HUES6 (cell line): ENCODE results near the gene ZNF33B.
A peak's percentile ranks its signal among the peaks of the same experiment; 100 is the strongest.
"Not testable (repeated sequence)": the region's sequence is repeated elsewhere in the genome, so short reads cannot be mapped to it uniquely, and the experiment has no call there.

Experiments
- H3K27ac ChIP-seq: 2 replicates; pipeline ENCODE4 v1.7.0; 2013; ENCODE audit warnings: low read depth, mild to moderate bottlenecking, low read length, inconsistent platforms
- H3K27me3 ChIP-seq: 2 replicates; pipeline ENCODE4 v1.6.1; 2013; ENCODE audit warnings: low read length; ENCODE audit not compliant: control insufficient read depth, insufficient read depth
- H3K36me3 ChIP-seq: 2 replicates; pipeline ENCODE4 v1.6.1; 2013; ENCODE audit warnings: low read length; ENCODE audit not compliant: control insufficient read depth, insufficient read depth
- H3K4me1 ChIP-seq: 2 replicates; pipeline ENCODE4 v1.6.1; 2013; ENCODE audit warnings: low read length; ENCODE audit not compliant: control insufficient read depth, insufficient read depth
- H3K4me3 ChIP-seq: 2 replicates; pipeline ENCODE4 v1.5.1; 2013; ENCODE audit warnings: low read depth, low read length
- H3K9ac ChIP-seq: one replicate; pipeline ENCODE4 v1.6.1; 2013; ENCODE audit warnings: mild to moderate bottlenecking, low read length
- H3K9me3 ChIP-seq: 2 replicates; pipeline ENCODE4 v1.6.1; 2013; ENCODE audit warnings: low read depth, low read length; ENCODE audit not compliant: control insufficient read depth, insufficient read depth

The ZNF33B gene

GRCh38 chr10:42638055-42638820, at the start of gene ZNF33B:
ZNF33B (minus strand) TSS chr10:42638570; CDS start chr10:42636928, 1,642 bp downstream.
- H3K4me1 ChIP-seq = peaks cover 9% of the 10 kb centered on the region; the same call in 1 of the 2 replicates
- H3K27ac ChIP-seq = peak within 1 kb of the TSS; percentile 94
- peak within 1 kb of the TSS; percentile 83 for H3K4me3 ChIP-seq
- H3K9me3 ChIP-seq = no peaks in the 10 kb centered on the region
- peak within 1 kb of the TSS; percentile 94 for H3K9ac ChIP-seq
- H3K27me3 ChIP-seq = no peaks in the 10 kb centered on the region
- peaks cover 12% of the 10 kb centered on the region for H3K36me3 ChIP-seq

DNA sequence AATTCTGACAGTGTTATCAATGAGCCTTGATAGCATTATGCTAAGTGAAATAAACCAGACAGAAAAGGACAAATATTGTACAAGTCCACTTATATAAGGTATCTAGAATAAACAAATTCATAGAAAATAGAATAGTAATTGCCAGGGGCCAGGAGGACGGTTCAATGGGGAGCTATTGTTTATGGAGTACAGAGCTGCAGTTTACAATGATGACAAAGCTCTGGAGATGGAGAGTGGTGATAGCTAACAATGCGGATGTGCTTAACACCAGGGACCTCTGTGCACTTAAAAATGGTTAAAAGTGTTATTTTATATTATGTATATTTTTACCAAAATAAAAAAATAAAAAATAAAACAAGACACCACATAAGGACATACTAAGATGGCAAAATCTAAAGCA, 46.1 kb upstream of the ZNF33B start:
- H3K27me3 ChIP-seq = no peaks in the 10 kb centered on the region
- H3K27ac ChIP-seq = no peak overlapping the region
- H3K4me1 ChIP-seq = no peaks in the 10 kb centered on the region
- no peak overlapping the region for H3K4me3 ChIP-seq
- peaks cover 17% of the 10 kb centered on the region; the same call in 1 of the 2 replicates for H3K9me3 ChIP-seq
- no peak overlapping the region for H3K9ac ChIP-seq
- no peaks in the 10 kb centered on the region for H3K36me3 ChIP-seq

DNA sequence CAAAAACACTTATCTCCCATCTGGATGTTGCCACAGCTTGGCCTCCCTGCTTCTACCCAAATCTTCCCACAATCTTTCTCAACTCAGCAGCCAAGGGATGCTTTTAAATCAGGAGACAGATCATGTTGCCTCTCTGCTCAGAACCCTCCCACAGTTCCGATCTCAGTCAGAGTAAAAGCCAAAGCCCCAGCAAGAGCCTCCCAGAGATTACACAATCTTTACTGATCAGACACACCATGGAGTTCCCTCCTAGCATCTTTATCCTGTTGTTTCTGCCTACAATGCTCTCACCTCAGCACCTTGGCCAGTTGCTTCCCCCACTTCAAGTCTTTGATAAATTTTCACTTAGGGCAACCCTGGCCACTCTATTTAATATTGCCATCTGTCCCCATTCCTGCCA, 41.9 kb upstream of the ZNF33B start:
- no peaks in the 10 kb centered on the region for H3K27me3 ChIP-seq
- peaks cover 33% of the 10 kb centered on the region for H3K9me3 ChIP-seq
- no peaks in the 10 kb centered on the region for H3K36me3 ChIP-seq

DNA sequence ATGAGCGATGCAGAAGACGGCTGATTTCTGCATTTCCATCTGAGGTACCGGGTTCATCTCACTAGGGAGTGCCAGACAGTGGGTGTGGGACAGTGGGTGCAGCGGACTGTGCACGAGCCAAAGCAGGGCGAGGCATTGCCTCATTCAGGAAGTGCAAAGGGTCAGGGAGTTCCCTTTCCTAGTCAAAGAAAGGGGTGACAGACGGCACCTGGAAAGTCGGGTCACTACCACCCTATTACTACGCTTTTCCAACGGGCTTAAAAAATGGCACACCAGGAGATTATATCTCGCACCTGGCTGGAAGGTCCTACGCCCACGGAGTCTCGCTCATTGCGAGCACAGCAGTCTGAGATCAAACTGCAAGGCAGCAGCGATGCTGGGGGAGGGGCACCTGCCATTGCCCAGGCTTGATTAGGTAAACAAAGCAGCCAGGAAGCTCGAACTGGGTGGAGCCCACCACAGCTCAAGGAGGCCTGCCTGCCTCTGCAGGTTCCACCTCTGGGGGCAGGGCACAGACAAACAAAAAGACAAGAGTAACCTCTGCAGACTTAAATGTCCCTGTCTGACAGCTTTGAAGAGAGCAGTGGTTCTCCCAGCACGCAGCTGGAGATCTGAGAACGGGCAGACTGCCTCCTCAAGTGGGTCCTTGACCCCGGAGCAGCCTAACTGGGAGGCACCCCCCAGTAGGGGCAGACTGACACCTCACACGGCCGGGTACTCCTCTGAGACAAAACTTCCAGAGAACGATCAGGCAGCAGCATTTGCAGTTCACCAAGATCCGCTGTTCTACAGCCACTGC, 27.0 kb upstream of the ZNF33B start:
- not testable (repeated sequence) for H3K4me1 ChIP-seq, H3K27me3 ChIP-seq, H3K27ac ChIP-seq, H3K36me3 ChIP-seq
- H3K9me3 ChIP-seq = peaks cover 16% of the 10 kb centered on the region; the same call in 1 of the 2 replicates
- H3K4me3 ChIP-seq = peak overlapping the region; percentile 57; the same call in 1 of the 2 replicates
- peak overlapping the region; percentile 5 for H3K9ac ChIP-seq

More for the DNA sequence above, 41.9 kb upstream of the ZNF33B start:
- no peak overlapping the region for H3K27ac ChIP-seq
- no peak overlapping the region for H3K4me3 ChIP-seq
- H3K9ac ChIP-seq = no peak overlapping the region
- H3K4me1 ChIP-seq = no peaks in the 10 kb centered on the region

DNA sequence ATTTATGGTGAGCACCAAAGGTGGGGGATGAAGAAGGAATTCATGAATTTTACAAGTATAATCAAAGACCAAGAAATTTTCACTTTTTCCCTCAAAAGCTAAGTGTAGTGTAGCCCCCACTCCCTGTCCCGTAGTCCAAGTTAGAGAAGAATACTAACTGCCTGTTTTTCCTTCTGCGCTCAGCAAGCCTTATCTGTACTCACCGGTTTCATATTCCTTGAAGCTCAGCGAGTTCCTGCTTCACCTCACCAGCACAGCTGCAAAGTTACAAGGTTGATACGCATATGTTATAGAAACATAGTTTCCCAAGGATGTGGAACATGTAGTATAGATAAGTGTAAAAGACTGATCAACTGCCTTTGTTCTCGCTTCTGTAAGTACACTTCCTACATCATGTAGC, 16.0 kb upstream of the ZNF33B start:
- Histone ChIP-seq H3K27me3 (no peaks in the 10 kb centered on the region), H3K27ac (no peak overlapping the region), H3K4me1 (no peaks in the 10 kb centered on the region), H3K9me3 (peaks cover 11% of the 10 kb centered on the region; the same call in 1 of the 2 replicates), H3K9ac (no peak overlapping the region), H3K36me3 (no peaks in the 10 kb centered on the region), H3K4me3 (no peak overlapping the region)

- no peaks in the 10 kb centered on the region for H3K36me3 ChIP-seq
- no peaks in the 10 kb centered on the region for H3K4me1 ChIP-seq
- no peaks in the 10 kb centered on the region for H3K27me3 ChIP-seq
- no peak overlapping the region for H3K27ac ChIP-seq
- H3K9ac ChIP-seq = no peak overlapping the region
- no peak overlapping the region for H3K4me3 ChIP-seq
- peaks cover 11% of the 10 kb centered on the region; the same call in 1 of the 2 replicates for H3K9me3 ChIP-seq
These were observed 14.5 kb upstream of the ZNF33B start for GRCh38 chr10:42652858-42653257.

GRCh38 chr10:42650374-42650773, 12.0 kb upstream of the ZNF33B start:
- H3K4me3 ChIP-seq = no peak overlapping the region
- no peak overlapping the region for H3K9ac ChIP-seq
- peaks cover 11% of the 10 kb centered on the region; the same call in 1 of the 2 replicates for H3K9me3 ChIP-seq
- H3K27me3 ChIP-seq = no peaks in the 10 kb centered on the region
- H3K27ac ChIP-seq = no peak overlapping the region
- H3K36me3 ChIP-seq = no peaks in the 10 kb centered on the region
- H3K4me1 ChIP-seq = no peaks in the 10 kb centered on the region

GRCh38 chr10:42648512-42648911, 10.1 kb upstream of the ZNF33B start:
- H3K4me1 ChIP-seq = no peaks in the 10 kb centered on the region
- H3K27me3 ChIP-seq = no peaks in the 10 kb centered on the region
- no peaks in the 10 kb centered on the region for H3K36me3 ChIP-seq
- H3K9me3 ChIP-seq = peaks cover 5% of the 10 kb centered on the region; the same call in 1 of the 2 replicates
- H3K27ac ChIP-seq = no peak overlapping the region
- H3K9ac ChIP-seq = no peak overlapping the region
- no peak overlapping the region for H3K4me3 ChIP-seq

DNA sequence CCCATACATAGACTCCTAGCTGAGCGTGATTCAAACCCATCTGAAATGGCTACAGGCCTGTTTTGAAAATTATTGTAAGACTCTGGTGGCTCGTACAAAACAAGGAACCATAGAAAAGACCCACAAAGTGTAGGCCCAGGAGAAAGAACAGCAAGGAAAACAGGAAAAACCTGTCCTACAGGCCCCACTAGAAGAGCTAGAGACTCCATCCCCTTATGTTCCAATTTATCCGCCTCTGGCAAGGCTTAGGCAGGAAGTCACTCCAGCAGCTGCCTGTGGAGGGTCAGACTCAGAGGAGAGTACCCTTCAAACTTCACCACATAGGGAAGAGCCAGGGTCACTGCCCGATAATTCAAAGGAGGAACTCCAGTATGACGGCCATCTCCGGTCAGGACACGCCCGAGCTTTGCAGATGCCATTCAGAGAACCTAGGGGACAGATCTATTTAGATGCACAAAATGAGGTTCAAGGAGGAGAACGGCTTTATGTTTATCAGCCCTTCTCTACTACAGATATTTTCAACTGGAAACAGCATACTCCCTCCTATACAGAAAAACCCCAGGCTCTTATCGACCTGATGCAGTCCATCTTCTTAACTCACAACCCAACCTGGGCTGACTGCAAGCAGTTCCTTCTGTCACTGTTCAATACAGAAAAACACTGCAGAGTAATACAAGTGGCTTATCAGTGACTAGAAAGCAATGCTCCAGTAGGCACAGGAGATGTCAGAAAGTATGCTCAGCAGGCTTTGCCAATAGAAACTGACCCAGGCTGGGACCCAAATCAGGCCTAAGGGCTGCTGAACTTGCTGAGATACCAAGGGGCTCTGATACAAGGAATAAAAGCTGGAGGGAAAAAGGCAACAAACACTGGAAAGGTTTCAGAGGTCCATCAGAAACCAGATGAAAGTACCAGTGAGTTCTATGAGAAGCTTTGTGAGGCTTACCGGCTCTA, 8.6 kb upstream of the ZNF33B start:
- no peaks in the 10 kb centered on the region for H3K4me1 ChIP-seq
- no peaks in the 10 kb centered on the region for H3K36me3 ChIP-seq
- no peak overlapping the region for H3K9ac ChIP-seq
- no peak overlapping the region for H3K4me3 ChIP-seq
- no peak overlapping the region for H3K27ac ChIP-seq
- H3K9me3 ChIP-seq = peaks cover 5% of the 10 kb centered on the region; the same call in 1 of the 2 replicates
- no peaks in the 10 kb centered on the region for H3K27me3 ChIP-seq

GRCh38 chr10:42646214-42646613, 7.8 kb upstream of the ZNF33B start:
- H3K9me3 ChIP-seq = no peaks in the 10 kb centered on the region; the same call in 1 of the 2 replicates
- H3K4me3 ChIP-seq = no peak overlapping the region
- no peak overlapping the region for H3K27ac ChIP-seq

More at GRCh38 chr10:42646214-42646613, 7.8 kb upstream of the ZNF33B start:
- H3K4me1 ChIP-seq = no peaks in the 10 kb centered on the region
- no peaks in the 10 kb centered on the region for H3K27me3 ChIP-seq
- no peaks in the 10 kb centered on the region for H3K36me3 ChIP-seq
- H3K9ac ChIP-seq = no peak overlapping the region
